ENCODE results near the gene CCR8.

The CCR8 gene

DNA sequence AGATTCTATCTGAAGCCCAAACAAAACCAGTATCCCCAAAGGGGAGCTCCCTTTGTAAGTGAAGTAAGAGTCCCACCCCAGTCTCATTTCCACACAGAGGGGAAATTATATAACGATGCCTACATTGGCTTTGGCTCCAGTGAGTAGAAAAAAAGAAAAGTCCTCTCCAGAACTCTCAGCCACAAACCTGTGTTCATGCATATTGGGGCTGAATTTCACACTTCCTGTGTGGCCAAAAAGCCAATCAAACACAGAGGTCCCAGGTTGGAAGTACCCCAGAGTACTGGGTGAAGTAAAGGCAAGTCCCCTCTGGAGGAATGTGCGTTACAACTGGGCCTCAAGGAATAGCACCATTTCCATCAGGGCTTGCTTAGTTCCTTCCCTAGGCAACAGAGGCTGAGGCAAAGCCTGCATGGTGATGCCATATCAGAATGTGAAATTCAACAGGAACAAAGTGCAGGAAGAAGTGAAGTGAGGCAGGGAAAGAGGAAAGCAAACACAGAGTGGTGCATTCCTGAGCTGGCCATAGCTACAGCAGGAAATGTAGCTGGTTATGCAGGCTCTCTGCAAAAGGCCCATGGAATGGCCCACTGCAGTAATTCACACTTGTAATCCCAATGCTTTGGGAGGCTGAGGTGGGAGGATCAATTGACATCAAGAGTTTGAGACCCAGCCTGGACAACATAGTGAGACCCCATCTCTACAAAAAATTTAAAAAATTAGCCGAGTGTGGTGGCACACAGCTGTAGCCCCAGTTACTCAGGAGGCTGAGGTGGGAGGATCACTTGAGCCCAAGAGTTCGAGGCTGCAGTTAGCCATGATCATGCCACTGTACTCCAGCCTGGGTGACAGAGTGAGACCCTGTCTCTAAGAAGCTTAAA, 33.1 kb upstream of the CCR8 start:
- H3K9ac ChIP-seq, result no peak overlapping the region
- no peak overlapping the region for H3K4me3 ChIP-seq (ENCODE audit: low read depth, low read length)
- TF ChIP-seq, protein P1, sequence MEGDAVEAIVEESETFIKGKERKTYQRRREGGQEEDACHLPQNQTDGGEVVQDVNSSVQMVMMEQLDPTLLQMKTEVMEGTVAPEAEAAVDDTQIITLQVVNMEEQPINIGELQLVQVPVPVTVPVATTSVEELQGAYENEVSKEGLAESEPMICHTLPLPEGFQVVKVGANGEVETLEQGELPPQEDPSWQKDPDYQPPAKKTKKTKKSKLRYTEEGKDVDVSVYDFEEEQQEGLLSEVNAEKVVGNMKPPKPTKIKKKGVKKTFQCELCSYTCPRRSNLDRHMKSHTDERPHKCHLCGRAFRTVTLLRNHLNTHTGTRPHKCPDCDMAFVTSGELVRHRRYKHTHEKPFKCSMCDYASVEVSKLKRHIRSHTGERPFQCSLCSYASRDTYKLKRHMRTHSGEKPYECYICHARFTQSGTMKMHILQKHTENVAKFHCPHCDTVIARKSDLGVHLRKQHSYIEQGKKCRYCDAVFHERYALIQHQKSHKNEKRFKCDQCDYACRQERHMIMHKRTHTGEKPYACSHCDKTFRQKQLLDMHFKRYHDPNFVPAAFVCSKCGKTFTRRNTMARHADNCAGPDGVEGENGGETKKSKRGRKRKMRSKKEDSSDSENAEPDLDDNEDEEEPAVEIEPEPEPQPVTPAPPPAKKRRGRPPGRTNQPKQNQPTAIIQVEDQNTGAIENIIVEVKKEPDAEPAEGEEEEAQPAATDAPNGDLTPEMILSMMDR (IDR thresholded peaks at IDR 0.05), result no peak
- no peaks in the 10 kb centered on the region for H3K27me3 ChIP-seq (ENCODE audit: control insufficient read depth, insufficient read depth, low read length)
- H3K79me2 ChIP-seq, result no peaks in the 10 kb centered on the region
- H3K27ac ChIP-seq, result no peak overlapping the region
- no peak overlapping the region for H2AFZ ChIP-seq
- no peaks in the 10 kb centered on the region for H3K36me3 ChIP-seq (ENCODE audit: control insufficient read depth, insufficient read depth, low read length)
- no peak overlapping the region for H3K4me2 ChIP-seq (ENCODE audit: low read length)
- H3K4me1 ChIP-seq, result no peaks in the 10 kb centered on the region
- H3K9me3 ChIP-seq (ENCODE audit: control insufficient read depth, low read length), result no peaks in the 10 kb centered on the region

DNA sequence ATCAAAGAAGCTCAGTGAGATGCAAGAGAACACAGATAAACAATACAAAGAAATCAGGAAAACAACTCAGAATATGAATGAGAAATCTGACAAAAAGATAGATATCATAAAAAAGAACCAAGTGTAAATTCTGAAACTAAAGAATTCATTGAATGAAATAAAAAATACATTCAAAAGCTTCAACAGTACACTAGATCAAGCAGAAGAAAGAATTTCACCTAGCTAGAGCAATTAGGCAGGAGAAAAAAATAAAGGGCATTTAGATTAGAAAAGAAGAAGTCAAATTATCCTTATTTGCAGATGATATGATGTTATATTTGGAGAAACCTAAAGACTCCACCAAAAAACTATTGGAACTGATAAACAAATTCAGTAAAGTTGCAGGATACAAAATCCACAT, 30.2 kb upstream of the CCR8 start:
- Histone ChIP-seq H3K27ac (no peak overlapping the region), H3K36me3 (ENCODE audit: control insufficient read depth, insufficient read depth, low read length) (no peaks in the 10 kb centered on the region), H3K79me2 (no peaks in the 10 kb centered on the region), H2AFZ (no peak overlapping the region), H3K4me2 (ENCODE audit: low read length) (no peak overlapping the region), H3K4me1 (no peaks in the 10 kb centered on the region), H3K9me3 (ENCODE audit: control insufficient read depth, low read length) (no peaks in the 10 kb centered on the region), H3K9ac (no peak overlapping the region), H3K27me3 (ENCODE audit: control insufficient read depth, insufficient read depth, low read length) (no peaks in the 10 kb centered on the region), H3K4me3 (ENCODE audit: low read depth, low read length) (no peak overlapping the region)
- TF ChIP-seq, protein P1 (IDR thresholded peaks at IDR 0.05), result no peak

DNA sequence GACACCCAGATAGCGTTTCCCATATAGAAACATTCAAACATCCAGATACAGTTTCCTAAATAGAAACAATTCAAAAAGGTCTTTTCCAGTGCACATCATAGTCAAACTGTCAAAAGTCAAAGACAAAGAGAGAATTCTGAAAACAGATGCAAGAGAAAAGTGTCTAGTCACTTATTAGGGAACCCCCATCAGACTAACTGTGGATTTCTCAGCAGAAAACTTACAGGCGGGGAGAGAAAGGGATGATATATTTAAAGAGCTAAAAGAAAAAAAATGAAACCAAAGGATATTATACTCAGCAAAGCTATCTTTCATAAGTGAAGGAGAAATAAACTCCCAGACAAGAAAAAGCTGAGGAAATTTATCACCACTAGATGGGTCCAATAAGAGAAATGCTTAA, 27.3 kb upstream of the CCR8 start:
- no peak overlapping the region for H3K4me2 ChIP-seq (ENCODE audit: low read length)
- H3K79me2 ChIP-seq, result no peaks in the 10 kb centered on the region
- H3K36me3 ChIP-seq (ENCODE audit: control insufficient read depth, insufficient read depth, low read length), result no peaks in the 10 kb centered on the region
- no peak overlapping the region for H2AFZ ChIP-seq
- no peaks in the 10 kb centered on the region for H3K4me1 ChIP-seq
- TF ChIP-seq, protein P1 (IDR thresholded peaks at IDR 0.05), result no peak
- no peak overlapping the region for H3K27ac ChIP-seq
- no peaks in the 10 kb centered on the region for H3K9me3 ChIP-seq (ENCODE audit: control insufficient read depth, low read length)
- no peak overlapping the region for H3K9ac ChIP-seq
- no peak overlapping the region for H3K4me3 ChIP-seq (ENCODE audit: low read depth, low read length)
- no peaks in the 10 kb centered on the region for H3K27me3 ChIP-seq (ENCODE audit: control insufficient read depth, insufficient read depth, low read length)

DNA sequence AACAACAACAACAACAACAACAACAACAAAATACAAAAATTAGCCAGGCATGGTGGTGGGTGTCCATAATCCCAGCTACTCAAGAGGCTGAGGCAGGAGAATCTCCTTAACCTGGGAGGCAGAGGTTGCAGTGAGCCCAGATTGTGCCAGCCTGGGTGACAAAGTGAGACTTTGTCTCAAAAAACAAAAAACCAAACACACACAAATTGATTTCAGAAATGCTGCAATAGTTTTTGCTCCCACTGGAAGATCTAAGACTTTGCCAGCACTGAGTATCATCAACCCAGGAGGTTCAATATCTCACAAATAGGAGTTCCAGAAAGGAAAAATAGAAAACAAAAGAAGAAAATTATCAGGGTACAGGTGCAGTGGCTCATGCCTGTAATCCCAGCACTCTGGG, 16.2 kb upstream of the CCR8 start:
- Histone ChIP-seq H3K27ac (no peak overlapping the region), H3K4me2 (ENCODE audit: low read length) (no peak overlapping the region), H3K27me3 (ENCODE audit: control insufficient read depth, insufficient read depth, low read length) (no peaks in the 10 kb centered on the region), H3K9me3 (ENCODE audit: control insufficient read depth, low read length) (no peaks in the 10 kb centered on the region), H2AFZ (no peak overlapping the region), H3K4me3 (ENCODE audit: low read depth, low read length) (no peak overlapping the region), H3K36me3 (ENCODE audit: control insufficient read depth, insufficient read depth, low read length) (no peaks in the 10 kb centered on the region), H3K79me2 (no peaks in the 10 kb centered on the region), H3K9ac (no peak overlapping the region), H3K4me1 (no peaks in the 10 kb centered on the region)
- TF ChIP-seq, protein P1 (IDR thresholded peaks at IDR 0.05), result no peak

DNA sequence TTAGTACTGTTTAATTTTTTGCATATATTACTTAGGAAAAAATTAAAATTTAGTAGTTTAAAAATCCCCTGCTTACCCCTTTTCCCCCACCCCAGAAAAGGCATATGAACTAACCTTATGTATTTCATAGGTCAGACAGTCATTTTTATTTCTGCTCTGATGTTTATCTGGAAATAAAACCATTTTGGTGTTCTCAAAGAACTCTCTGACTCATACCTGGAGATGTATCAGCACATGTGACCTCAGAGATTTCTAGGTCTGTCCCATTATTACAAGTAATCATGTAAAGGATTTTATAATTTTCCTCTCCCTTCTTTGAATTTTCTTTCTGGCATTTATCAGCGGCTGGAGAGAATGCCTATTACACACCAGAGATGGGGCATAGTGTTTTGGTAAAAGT, 14.1 kb upstream of the CCR8 start:
- Histone ChIP-seq H3K27me3 (ENCODE audit: control insufficient read depth, insufficient read depth, low read length) (no peaks in the 10 kb centered on the region), H2AFZ (no peak overlapping the region), H3K4me3 (ENCODE audit: low read depth, low read length) (no peak overlapping the region), H3K9ac (no peak overlapping the region), H3K4me1 (no peaks in the 10 kb centered on the region), H3K36me3 (ENCODE audit: control insufficient read depth, insufficient read depth, low read length) (no peaks in the 10 kb centered on the region), H3K9me3 (ENCODE audit: control insufficient read depth, low read length) (no peaks in the 10 kb centered on the region), H3K4me2 (ENCODE audit: low read length) (no peak overlapping the region), H3K27ac (no peak overlapping the region), H3K79me2 (no peaks in the 10 kb centered on the region)
- TF ChIP-seq, protein P1 (IDR thresholded peaks at IDR 0.05), result no peak

Data from parathyroid adenoma (tissue), 2 donors.